IMR-90 (cell line): ENCODE data around the gene TFAP2A.

Experiments used
- BHLHE40 ChIP-seq: fragments of 150-350 bp; IDR thresholded peaks from 2 replicates; pipeline ENCODE4 v1.6.1; 2016; ENCODE audit warnings: mild to moderate bottlenecking, low read depth, low read length
- CHD1 ChIP-seq: IDR thresholded peaks from 2 replicates; pipeline ENCODE4 v1.6.1; 2012; ENCODE audit warnings: low read depth, low read length, improper control_type of control experiment
- MAZ ChIP-seq: IDR thresholded peaks from 2 replicates; pipeline ENCODE4 v1.6.1; 2012; ENCODE audit warnings: low read depth, mild to moderate bottlenecking, low read length, improper control_type of control experiment, moderate library complexity, borderline replicate concordance
- MXI1 ChIP-seq: IDR thresholded peaks from 2 replicates; pipeline ENCODE4 v1.6.1; 2012; ENCODE audit warnings: low read depth, mild to moderate bottlenecking, low read length, moderate library complexity, borderline replicate concordance
- POLR2A ChIP-seq: IDR thresholded peaks from 2 replicates; pipeline ENCODE4 v1.6.1; 2012; ENCODE audit warnings: mild to moderate bottlenecking, low read depth, low read length
- RAD21 ChIP-seq: IDR thresholded peaks from 2 replicates; pipeline ENCODE4 v1.6.1; 2012; ENCODE audit warnings: low read length, improper control_type of control experiment
- RFX5 ChIP-seq: IDR thresholded peaks from 2 replicates; pipeline ENCODE4 v1.8.0; 2012; ENCODE audit warnings: low read depth, mild to moderate bottlenecking, low read length, moderate library complexity
- USF2 ChIP-seq: fragments of 150-350 bp; IDR thresholded peaks from 2 replicates; pipeline ENCODE4 v1.6.1; 2017; ENCODE audit warnings: mild to moderate bottlenecking, antibody characterized with exemption, low read length, low read depth
- TF ChIP-seq, protein P1 (sequence below): conservative IDR thresholded peaks from 2 replicates; pipeline ENCODE4 v1.5.1; 2012; ENCODE audit warnings: mild to moderate bottlenecking, low read depth, low read length, improper control_type of control experiment

DNA sequence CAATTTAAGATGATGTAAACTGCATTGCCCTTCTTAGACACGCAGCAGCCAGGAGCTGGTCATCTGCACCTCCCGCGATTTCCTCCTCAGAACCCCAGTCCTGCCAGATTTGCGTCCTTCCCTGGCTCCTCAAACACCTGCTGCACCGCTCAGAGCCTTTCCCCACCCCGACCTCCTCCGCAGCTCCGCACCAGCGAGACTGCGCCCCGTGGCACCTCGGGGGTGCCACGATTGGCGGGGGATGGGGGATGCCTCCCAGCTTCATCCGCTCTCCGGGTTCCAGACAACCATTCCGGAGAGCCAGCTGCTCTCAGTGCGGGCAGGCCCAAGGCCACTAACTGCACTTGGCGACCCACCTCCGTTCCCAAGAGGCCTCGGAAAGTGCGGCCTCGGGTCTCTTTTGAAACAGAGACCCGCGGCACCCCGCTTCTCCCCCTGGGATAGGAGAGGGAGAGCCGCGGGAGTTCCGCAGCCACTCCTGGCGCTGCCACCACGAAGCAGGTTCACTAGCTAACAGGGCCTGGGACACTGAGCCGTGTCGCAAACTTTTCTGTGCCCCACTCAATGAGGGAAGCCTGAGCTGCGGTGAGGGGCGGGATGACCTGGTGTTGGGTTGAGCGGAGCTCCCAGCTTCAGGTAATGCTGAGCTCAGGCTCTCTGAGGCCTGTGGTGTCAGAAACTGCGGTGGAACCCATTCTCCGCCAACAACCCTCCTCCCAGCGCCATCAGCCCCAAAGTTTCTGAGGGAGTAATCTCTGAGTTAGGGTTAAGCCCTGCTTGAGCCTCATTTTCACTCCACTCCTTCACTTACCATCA lies 7.3 kb upstream of the TFAP2A start:
- TF ChIP-seq POLR2A (no peak), BHLHE40 (no peak), USF2 (no peak), CHD1 (no peak), MAZ (no peak), RFX5 (no peak), RAD21 (no peak), MXI1 (no peak)
- TF ChIP-seq, protein P1, sequence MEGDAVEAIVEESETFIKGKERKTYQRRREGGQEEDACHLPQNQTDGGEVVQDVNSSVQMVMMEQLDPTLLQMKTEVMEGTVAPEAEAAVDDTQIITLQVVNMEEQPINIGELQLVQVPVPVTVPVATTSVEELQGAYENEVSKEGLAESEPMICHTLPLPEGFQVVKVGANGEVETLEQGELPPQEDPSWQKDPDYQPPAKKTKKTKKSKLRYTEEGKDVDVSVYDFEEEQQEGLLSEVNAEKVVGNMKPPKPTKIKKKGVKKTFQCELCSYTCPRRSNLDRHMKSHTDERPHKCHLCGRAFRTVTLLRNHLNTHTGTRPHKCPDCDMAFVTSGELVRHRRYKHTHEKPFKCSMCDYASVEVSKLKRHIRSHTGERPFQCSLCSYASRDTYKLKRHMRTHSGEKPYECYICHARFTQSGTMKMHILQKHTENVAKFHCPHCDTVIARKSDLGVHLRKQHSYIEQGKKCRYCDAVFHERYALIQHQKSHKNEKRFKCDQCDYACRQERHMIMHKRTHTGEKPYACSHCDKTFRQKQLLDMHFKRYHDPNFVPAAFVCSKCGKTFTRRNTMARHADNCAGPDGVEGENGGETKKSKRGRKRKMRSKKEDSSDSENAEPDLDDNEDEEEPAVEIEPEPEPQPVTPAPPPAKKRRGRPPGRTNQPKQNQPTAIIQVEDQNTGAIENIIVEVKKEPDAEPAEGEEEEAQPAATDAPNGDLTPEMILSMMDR = no peak
